Esophagus squamous epithelium (tissue), 4 donors: ENCODE data around the gene PAPPA.

ENCODE experiments used
- POLR2A ChIP-seq, 4 donors: fragments of 450-650 bp; IDR thresholded peaks; one replicate each; pipeline ENCODE4 v1.6.1; 2017; ENCODE audit warnings: antibody characterized with exemption in 4 of 4, mild to moderate bottlenecking in 4 of 4, moderate library complexity in 3 of 4
- TF ChIP-seq, protein P1 (sequence below), 6 experiments: fragments of 450-650 bp in 4 of 6; fragments of 200-600 bp in 2 of 6; sonication (generic) in 2 of 6; IDR thresholded peaks; one replicate each; pipeline ENCODE4 v1.5.1; 2016 to 2019; ENCODE audit warnings: antibody characterized with exemption in 6 of 6, mild to moderate bottlenecking in 4 of 6, moderate library complexity in 4 of 6

DNA sequence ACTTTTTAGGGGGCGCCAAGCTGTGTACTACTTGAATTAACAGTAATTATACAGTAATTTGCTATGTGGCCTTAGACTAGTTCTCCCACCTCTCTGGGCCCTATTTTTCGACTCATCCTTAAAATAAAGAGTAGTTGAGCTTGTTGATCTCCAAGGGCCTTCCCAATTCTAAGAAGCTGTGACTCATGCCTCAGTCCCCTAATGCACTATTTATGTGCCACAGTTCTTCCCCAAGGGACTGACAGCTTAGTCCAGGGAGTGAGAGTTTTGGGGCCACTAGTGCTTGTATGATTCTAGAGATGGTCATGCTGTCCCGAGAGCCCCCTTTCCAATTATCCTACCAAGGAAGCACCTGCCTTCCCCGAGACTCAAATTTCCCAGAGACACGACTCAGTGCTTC, 149.7 kb downstream of the PAPPA start:
- no peak for TF ChIP-seq POLR2A (IDR thresholded peaks at IDR 0.05)
- TF ChIP-seq, protein P1, sequence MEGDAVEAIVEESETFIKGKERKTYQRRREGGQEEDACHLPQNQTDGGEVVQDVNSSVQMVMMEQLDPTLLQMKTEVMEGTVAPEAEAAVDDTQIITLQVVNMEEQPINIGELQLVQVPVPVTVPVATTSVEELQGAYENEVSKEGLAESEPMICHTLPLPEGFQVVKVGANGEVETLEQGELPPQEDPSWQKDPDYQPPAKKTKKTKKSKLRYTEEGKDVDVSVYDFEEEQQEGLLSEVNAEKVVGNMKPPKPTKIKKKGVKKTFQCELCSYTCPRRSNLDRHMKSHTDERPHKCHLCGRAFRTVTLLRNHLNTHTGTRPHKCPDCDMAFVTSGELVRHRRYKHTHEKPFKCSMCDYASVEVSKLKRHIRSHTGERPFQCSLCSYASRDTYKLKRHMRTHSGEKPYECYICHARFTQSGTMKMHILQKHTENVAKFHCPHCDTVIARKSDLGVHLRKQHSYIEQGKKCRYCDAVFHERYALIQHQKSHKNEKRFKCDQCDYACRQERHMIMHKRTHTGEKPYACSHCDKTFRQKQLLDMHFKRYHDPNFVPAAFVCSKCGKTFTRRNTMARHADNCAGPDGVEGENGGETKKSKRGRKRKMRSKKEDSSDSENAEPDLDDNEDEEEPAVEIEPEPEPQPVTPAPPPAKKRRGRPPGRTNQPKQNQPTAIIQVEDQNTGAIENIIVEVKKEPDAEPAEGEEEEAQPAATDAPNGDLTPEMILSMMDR (IDR thresholded peaks at IDR 0.05): no peak
